Astrocyte of the spinal cord (primary cell): ENCODE results near the gene SYNPO2.

Experiments used
- DNase-seq: peaks from one replicate; pipeline ENCODE4 v3.0.0; 2011; ENCODE audit warnings: low read depth, low spot score
- H3K4me3 ChIP-seq: 2 replicates; pipeline ENCODE4 v1.5.1; 2011; ENCODE audit warnings: low read depth, mild to moderate bottlenecking, low read length, moderate library complexity
- in situ Hi-C: cut with HindIII; loops from 2 replicates; pipeline ENCODE4 v1.10.0; 2017; ENCODE audit warnings: low sequenced_read_pairs
- TF ChIP-seq, protein P1 (sequence below): IDR thresholded peaks from 2 replicates; pipeline ENCODE4 v1.5.1; 2012; ENCODE audit warnings: low read depth, mild to moderate bottlenecking, low read length, inconsistent platforms

SYNPO2 gene

GRCh38 chr4:118848242-118848641, 40.4 kb upstream of the SYNPO2 start:
- H3K4me3 ChIP-seq: no peak overlapping the region
- in situ Hi-C loops: no loop called here
- TF ChIP-seq, protein P1, sequence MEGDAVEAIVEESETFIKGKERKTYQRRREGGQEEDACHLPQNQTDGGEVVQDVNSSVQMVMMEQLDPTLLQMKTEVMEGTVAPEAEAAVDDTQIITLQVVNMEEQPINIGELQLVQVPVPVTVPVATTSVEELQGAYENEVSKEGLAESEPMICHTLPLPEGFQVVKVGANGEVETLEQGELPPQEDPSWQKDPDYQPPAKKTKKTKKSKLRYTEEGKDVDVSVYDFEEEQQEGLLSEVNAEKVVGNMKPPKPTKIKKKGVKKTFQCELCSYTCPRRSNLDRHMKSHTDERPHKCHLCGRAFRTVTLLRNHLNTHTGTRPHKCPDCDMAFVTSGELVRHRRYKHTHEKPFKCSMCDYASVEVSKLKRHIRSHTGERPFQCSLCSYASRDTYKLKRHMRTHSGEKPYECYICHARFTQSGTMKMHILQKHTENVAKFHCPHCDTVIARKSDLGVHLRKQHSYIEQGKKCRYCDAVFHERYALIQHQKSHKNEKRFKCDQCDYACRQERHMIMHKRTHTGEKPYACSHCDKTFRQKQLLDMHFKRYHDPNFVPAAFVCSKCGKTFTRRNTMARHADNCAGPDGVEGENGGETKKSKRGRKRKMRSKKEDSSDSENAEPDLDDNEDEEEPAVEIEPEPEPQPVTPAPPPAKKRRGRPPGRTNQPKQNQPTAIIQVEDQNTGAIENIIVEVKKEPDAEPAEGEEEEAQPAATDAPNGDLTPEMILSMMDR: no peak
- no peak for DNase-seq

DNA sequence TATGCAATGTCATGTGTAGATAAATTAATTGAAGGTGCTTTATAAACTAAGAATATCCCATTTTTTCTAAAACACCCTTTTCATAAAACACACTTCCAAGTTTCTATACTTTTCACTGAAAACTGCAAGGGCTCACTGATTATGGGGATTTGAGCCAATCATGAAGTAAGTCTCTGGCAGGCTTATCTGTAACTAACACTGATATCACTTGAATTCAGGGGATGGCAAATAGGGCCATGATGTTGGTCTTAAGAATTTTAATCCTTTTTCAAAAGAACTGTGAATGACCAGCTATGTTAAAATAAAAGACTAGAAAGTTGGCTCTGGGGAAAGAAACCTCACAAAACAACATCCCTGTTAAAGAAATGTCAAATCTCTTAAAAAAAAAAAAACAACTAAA, 39.8 kb upstream of the SYNPO2 start:
- no peak overlapping the region for H3K4me3 ChIP-seq
- TF ChIP-seq, protein P1: no peak
- in situ Hi-C loops: no loop called here
- DNase-seq: no peak

GRCh38 chr4:118849867-118850487, 38.7 kb upstream of the SYNPO2 start:
- TF ChIP-seq, protein P1: no peak
- in situ Hi-C loops: no loop called here
- DNase-seq: no peak
- peak overlapping the region; percentile 36 for H3K4me3 ChIP-seq

DNA sequence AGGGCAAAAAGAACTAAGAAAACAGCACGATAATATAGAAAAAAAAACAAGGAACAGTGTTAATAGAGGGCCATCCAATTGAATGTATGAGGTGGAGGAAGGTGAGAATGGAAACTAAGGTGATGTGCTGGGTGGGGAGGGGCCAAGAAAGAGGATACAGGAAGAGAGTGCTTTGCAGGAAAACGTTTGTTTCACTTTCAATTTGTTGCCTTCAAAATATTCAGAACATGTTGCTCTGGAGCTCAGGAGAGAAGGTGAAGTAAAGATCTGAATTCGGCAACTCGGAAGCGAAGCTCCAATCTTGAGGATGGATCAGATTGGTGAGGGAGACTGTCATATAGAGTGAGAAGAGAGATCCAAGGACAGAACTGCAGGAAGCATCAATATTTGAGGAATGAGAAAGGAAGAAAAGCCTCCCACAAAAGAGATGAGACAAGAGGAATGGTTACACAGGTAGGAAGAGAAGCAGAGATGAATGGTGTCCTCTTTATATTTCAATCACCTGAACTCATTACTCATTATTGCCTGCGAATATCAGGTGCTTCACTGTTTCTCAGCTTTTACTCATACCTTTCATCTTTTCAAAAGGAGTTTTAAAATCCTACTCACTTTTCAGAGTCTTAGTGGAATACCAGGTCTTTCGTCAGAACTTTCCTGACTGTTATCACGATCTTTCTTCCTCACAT, 38.0 kb upstream of the SYNPO2 start:
- H3K4me3 ChIP-seq: peak overlapping the region; percentile 36
- TF ChIP-seq, protein P1: no peak
- in situ Hi-C loops: no loop called here
- DNase-seq: peak; percentile 34

DNA sequence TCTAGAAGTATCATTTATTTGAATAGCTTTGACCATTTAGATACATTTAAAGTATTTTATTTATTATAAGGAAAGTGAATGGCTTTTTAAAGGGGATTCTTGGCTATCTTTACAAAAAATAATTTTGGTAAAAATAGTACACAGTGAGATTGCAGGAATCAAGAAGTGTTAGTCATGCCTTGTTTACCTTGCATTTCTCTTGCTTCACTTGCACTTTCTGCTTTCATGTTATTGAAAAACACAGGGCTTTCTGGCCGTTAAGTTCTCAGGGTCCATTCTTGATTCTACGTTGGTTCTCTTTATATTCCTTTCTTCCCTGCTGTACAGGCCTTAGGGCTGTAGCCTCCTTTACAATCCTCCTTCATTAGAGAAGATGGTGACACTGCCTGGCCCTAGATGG, 30.9 kb upstream of the SYNPO2 start:
- TF ChIP-seq, protein P1: no peak
- DNase-seq: no peak
- in situ Hi-C loops: no loop called here
- H3K4me3 ChIP-seq: no peak overlapping the region

- no peak overlapping the region for H3K4me3 ChIP-seq
- TF ChIP-seq, protein P1: no peak
- DNase-seq: no peak
- in situ Hi-C loops: no loop called here
These were observed 29.9 kb upstream of the SYNPO2 start for GRCh38 chr4:118858779-118859178.
